SK-N-SH (cell line): ENCODE measurements around the gene RBSN. TPM values are rescaled to one million over a fixed set of nuclear protein-coding genes. Genes with fewer than 3 reads are reported as not detected.

Experiments used
- CTCF ChIA-PET: fragments of 300-600, 350-600 bp; formaldehyde crosslinking; extraction: SDS; loops from one replicate; lab custom pipeline; 2021; lab: Yijun Ruan, JAX
- POLR2A ChIA-PET: fragments of 350-600 bp; sonication (Branson Sonifier 250); formaldehyde crosslinking; extraction: SDS; loops from one replicate; lab custom pipeline; 2020; ENCODE audit warnings: antibody characterized with exemption, inconsistent platforms; lab: Yijun Ruan, JAX
- DNase-seq: peaks from one replicate; pipeline ENCODE4 v3.0.0; 2012
- H2AFZ ChIP-seq: fragments of 200-600 bp; sonication (generic); 2 replicates; pipeline ENCODE4 v1.8.1; 2016; ENCODE audit warnings: antibody characterized with exemption, mild to moderate bottlenecking, low read depth
- H3F3A ChIP-seq: fragments of 200-600 bp; sonication (generic); replicated peaks from 2 replicates; pipeline ENCODE3; 2016; ENCODE audit warnings: antibody characterized with exemption, mild to moderate bottlenecking; ENCODE audit not compliant: insufficient read depth
- H3K27ac ChIP-seq, 2 experiments: fragments of 200-500 bp in 1 of 2; fragments of 200-600 bp in 1 of 2; sonication (Bioruptor generic) in 1 of 2; sonication (generic), shearing (Covaris generic) in 1 of 2; 2 replicates each; pipeline versions ENCODE4 v1.5.1 to v1.6.1; 2014 to 2016; ENCODE audit warnings: low read depth in 2 of 2, inconsistent platforms in 1 of 2, low read length in 1 of 2, mild to moderate bottlenecking in 1 of 2, mixed read lengths in 1 of 2
- H3K27me3 ChIP-seq: fragments of 200-600 bp; sonication (generic), shearing (Covaris generic); 2 replicates; pipeline ENCODE4 v1.6.1; 2016; ENCODE audit warnings: mixed run types; ENCODE audit not compliant: insufficient read depth
- H3K36me3 ChIP-seq, 2 experiments: fragments of 200-500 bp in 1 of 2; fragments of 200-600 bp in 1 of 2; sonication (Bioruptor generic) in 1 of 2; sonication (generic) in 1 of 2; replicated peaks in 1 of 2; 2 replicates each; pipeline versions ENCODE3 to v1.5.1; 2014 to 2016; ENCODE audit warnings: low read length in 1 of 2, mild to moderate bottlenecking in 1 of 2; ENCODE audit not compliant: insufficient read depth in 2 of 2, control insufficient read depth in 1 of 2
- H3K4me1 ChIP-seq, 2 experiments: fragments of 200-500 bp in 1 of 2; fragments of 200-600 bp in 1 of 2; sonication (Bioruptor generic) in 1 of 2; sonication (generic), shearing (Covaris generic) in 1 of 2; 2 replicates each; pipeline versions ENCODE4 v1.5.1 to v1.6.1; 2014 to 2016; ENCODE audit warnings: low read depth in 1 of 2, low read length in 1 of 2, mixed run types in 1 of 2; ENCODE audit not compliant: insufficient read depth in 2 of 2, control insufficient read depth in 1 of 2
- H3K4me2 ChIP-seq: fragments of 200-600 bp; sonication (generic), shearing (Covaris generic); 2 replicates; pipeline ENCODE4 v1.6.1; 2017; ENCODE audit warnings: mixed run types
- H3K4me3 ChIP-seq, 2 experiments: fragments of 200-500 bp in 1 of 2; fragments of 200-600 bp in 1 of 2; sonication (Bioruptor generic) in 1 of 2; sonication (generic), shearing (Covaris generic) in 1 of 2; 2 replicates each; pipeline versions ENCODE4 v1.5.1 to v1.8.1; 2014 to 2016; ENCODE audit warnings: low read depth in 2 of 2, inconsistent platforms in 1 of 2, low read length in 1 of 2, mild to moderate bottlenecking in 1 of 2, mixed read lengths in 1 of 2, moderate library complexity in 1 of 2
- H3K79me2 ChIP-seq: fragments of 200-600 bp; sonication (generic); 2 replicates; pipeline ENCODE4 v1.8.1; 2017; ENCODE audit warnings: mild to moderate bottlenecking; ENCODE audit not compliant: insufficient read depth
- H3K9ac ChIP-seq: fragments of 200-600 bp; sonication (generic); 2 replicates; pipeline ENCODE4 v1.6.1; 2017; ENCODE audit warnings: mixed run types
- H3K9me2 ChIP-seq: fragments of 200-600 bp; sonication (generic); 2 replicates; pipeline ENCODE4 v1.6.1; 2017; ENCODE audit warnings: mixed run types
- H3K9me3 ChIP-seq: fragments of 200-600 bp; sonication (generic); 2 replicates; pipeline ENCODE4 v1.6.1; 2017; ENCODE audit warnings: mixed run types, mild to moderate bottlenecking, moderate library complexity
- H4K20me1 ChIP-seq: fragments of 200-600 bp; sonication (generic); 2 replicates; pipeline ENCODE4 v1.6.1; 2017; ENCODE audit warnings: mild to moderate bottlenecking, mixed run types; ENCODE audit not compliant: insufficient read depth
- EP300 ChIP-seq, 2 experiments: IDR thresholded peaks; 2 replicates each; pipeline versions ENCODE4 v1.4.0 to v1.6.1; 2012; ENCODE audit warnings: borderline replicate concordance in 1 of 2, low read depth in 1 of 2, low read length in 1 of 2
- FOSL2 ChIP-seq: IDR thresholded peaks from 2 replicates; pipeline ENCODE4 v1.4.0; 2012; ENCODE audit warnings: low read depth, mild to moderate bottlenecking, moderate library complexity, borderline replicate concordance
- FOXJ3 ChIP-seq: sonication (generic); formaldehyde crosslinking; IDR thresholded peaks from 2 replicates; pipeline ENCODE4 v1.5.1; 2020; ENCODE audit warnings: mild to moderate bottlenecking, missing genetic modification reagents
- GABPA ChIP-seq: IDR thresholded peaks from 2 replicates; pipeline ENCODE4 v1.4.0; 2012; ENCODE audit warnings: low read depth, mild to moderate bottlenecking
- MEF2A ChIP-seq: IDR thresholded peaks from 2 replicates; pipeline ENCODE4 v1.4.0; 2012; ENCODE audit warnings: low read depth, borderline replicate concordance
- RAD21 ChIP-seq: IDR thresholded peaks from 2 replicates; pipeline ENCODE4 v1.6.1; 2012; ENCODE audit warnings: mild to moderate bottlenecking, low read length
- RCOR1 ChIP-seq: fragments of 150-350 bp; IDR thresholded peaks from 2 replicates; pipeline ENCODE4 v1.6.1; 2017; ENCODE audit warnings: antibody characterized with exemption, low read length
- RXRA ChIP-seq: IDR thresholded peaks from 2 replicates; pipeline ENCODE4 v1.4.0; 2012; ENCODE audit warnings: low read depth, mild to moderate bottlenecking, borderline replicate concordance
- SIN3A ChIP-seq: IDR thresholded peaks from 2 replicates; pipeline ENCODE4 v1.6.1; 2012; ENCODE audit warnings: low read depth, mild to moderate bottlenecking, low read length, moderate library complexity, borderline replicate concordance
- SMC3 ChIP-seq: IDR thresholded peaks from 2 replicates; pipeline ENCODE4 v1.6.1; 2012; ENCODE audit warnings: low read depth, low read length, improper control_type of control experiment
- TCF12 ChIP-seq: IDR thresholded peaks from 2 replicates; pipeline ENCODE4 v1.4.0; 2012
- WGBS: methylation state at CpG from one replicate; pipeline ENCODE4 v1.1.6; 2017; ENCODE audit warnings: low lambda C conversion rate; 5-methylcytosine and 5-hydroxymethylcytosine counted together
- polyA plus RNA-seq, 3 experiments: library from polyadenylated mRNA; depleted of rRNA; stranded (reverse); fragments of >200 nt; gene quantifications; 2 replicates each; pipeline ENCODE4 v1.2.3, GENCODE V29; 2012
- TF ChIP-seq, protein P1 (sequence below): fragments of 150-350 bp; IDR thresholded peaks from 2 replicates; pipeline ENCODE4 v1.6.1; 2017; ENCODE audit warnings: antibody characterized with exemption, low read length, low read depth, borderline replicate concordance
- TF ChIP-seq, protein P2 (sequence below): IDR thresholded peaks from 2 replicates; pipeline ENCODE4 v1.6.1; 2012; ENCODE audit warnings: mild to moderate bottlenecking, low read depth, low read length, moderate library complexity

The RBSN gene
- polyA plus RNA-seq, 1 of the 3 experiments (the other 2 are of a cell fraction): 4.7 TPM

DNA sequence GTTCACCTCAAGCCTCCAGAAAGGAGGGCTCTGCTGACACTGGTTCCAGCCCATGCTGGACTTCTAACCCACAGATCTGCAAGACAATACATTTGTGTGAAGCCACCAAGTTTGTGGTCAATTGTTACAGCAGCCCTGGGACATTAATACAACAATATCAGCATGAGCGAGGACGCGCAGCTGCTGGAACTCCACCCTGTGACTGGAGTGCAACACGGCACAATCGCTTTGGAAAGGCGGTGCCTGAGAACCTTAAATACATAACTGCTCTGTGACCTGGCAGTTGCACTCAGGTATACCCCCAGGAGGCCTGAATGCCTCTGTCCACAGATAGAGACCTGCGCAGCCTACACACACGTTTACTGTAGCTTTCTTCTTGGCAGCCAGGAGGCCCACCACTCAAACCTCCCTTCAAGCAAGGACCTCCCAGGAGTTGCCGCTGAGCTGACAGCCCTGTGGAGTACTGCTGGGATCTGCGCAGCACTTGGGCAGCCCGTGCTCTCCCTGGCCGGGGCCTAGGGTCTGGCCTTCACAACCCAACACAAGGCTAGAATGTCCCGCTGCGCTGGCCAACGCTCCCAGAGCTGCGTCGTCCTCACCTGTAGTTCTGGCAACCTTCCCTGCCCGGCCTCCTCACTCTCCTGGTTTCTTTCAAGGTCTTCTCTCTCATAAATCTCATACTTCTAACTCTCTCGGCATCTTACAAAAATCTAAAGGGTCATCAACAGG is 42.1 kb downstream of the RBSN start:
- Histone ChIP-seq H3K9ac (no peak overlapping the region), H3K4me3 (no peak overlapping the region), H4K20me1 (0 out of 2 replicates have a peak, but pooled peaks cover under 1% of the 10 kb centered on the region), H2AFZ (no peak overlapping the region), H3K9me2 (no peaks in the 10 kb centered on the region), H3K4me1 (peaks cover 0 to 12% of the 10 kb centered on the region in 2 experiments; a peak in 1 of 4 replicates), H3K9me3 (no peaks in the 10 kb centered on the region), H3K4me2 (no peak overlapping the region), H3K79me2 (peaks cover 73% of the 10 kb centered on the region), H3K36me3 (peaks cover 15 to 39% of the 10 kb centered on the region in 2 experiments), H3K27ac (no peak overlapping the region), H3F3A (no peaks in the 10 kb centered on the region), H3K27me3 (no peaks in the 10 kb centered on the region)
- WGBS: 96% methylated on average over 16 of the region's 19 CpGs
- no peak for DNase-seq
- no peak for TF ChIP-seq MEF2A
- POLR2A ChIA-PET: no interaction called here
- CTCF ChIA-PET: interaction anchor here (1.2 kb wide), 1 partner anchor 131 kb away, joined by 4 read pairs; no protein-coding TSS in a partner anchor

DNA sequence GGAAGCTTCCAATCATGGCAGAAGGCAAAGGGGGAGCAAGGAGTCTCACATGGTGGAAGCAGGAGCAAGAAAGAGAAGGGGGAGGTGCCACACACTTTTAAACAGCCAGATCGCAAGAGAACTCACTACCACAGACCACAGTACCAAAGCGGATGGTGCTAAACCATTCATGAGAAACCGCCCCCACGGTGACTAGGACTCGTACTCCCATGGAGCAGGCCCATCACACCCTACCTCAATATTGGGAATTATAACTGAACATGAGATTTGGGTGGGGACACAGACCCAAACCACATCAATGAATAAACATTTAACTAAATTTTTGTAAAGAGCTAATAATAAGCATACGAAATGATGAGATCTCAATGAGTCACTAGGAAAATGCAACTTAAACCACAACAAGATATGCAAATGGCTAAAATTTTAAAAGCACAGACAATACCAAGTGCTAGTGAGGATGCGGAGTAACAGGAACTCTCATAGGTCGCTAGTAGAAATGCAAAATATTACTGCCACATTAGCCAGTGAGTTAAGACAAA is 43.9 kb downstream of the RBSN start:
- TF ChIP-seq, protein P1, sequence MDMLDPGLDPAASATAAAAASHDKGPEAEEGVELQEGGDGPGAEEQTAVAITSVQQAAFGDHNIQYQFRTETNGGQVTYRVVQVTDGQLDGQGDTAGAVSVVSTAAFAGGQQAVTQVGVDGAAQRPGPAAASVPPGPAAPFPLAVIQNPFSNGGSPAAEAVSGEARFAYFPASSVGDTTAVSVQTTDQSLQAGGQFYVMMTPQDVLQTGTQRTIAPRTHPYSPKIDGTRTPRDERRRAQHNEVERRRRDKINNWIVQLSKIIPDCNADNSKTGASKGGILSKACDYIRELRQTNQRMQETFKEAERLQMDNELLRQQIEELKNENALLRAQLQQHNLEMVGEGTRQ: no peak
- TF ChIP-seq RXRA: no peak
- no peak for TF ChIP-seq FOXJ3
- TF ChIP-seq RCOR1: no peak
- no peak for TF ChIP-seq TCF12
- no peak for TF ChIP-seq EP300 (IDR thresholded peaks at IDR 0.05; ENCODE audit: borderline replicate concordance in 1 of 2, low read depth in 1 of 2, low read length in 1 of 2)
- TF ChIP-seq GABPA: no peak
- no peak for TF ChIP-seq SIN3A
- no peak for TF ChIP-seq SMC3
- TF ChIP-seq, protein P2, sequence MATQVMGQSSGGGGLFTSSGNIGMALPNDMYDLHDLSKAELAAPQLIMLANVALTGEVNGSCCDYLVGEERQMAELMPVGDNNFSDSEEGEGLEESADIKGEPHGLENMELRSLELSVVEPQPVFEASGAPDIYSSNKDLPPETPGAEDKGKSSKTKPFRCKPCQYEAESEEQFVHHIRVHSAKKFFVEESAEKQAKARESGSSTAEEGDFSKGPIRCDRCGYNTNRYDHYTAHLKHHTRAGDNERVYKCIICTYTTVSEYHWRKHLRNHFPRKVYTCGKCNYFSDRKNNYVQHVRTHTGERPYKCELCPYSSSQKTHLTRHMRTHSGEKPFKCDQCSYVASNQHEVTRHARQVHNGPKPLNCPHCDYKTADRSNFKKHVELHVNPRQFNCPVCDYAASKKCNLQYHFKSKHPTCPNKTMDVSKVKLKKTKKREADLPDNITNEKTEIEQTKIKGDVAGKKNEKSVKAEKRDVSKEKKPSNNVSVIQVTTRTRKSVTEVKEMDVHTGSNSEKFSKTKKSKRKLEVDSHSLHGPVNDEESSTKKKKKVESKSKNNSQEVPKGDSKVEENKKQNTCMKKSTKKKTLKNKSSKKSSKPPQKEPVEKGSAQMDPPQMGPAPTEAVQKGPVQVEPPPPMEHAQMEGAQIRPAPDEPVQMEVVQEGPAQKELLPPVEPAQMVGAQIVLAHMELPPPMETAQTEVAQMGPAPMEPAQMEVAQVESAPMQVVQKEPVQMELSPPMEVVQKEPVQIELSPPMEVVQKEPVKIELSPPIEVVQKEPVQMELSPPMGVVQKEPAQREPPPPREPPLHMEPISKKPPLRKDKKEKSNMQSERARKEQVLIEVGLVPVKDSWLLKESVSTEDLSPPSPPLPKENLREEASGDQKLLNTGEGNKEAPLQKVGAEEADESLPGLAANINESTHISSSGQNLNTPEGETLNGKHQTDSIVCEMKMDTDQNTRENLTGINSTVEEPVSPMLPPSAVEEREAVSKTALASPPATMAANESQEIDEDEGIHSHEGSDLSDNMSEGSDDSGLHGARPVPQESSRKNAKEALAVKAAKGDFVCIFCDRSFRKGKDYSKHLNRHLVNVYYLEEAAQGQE: no peak
- TF ChIP-seq RAD21: no peak
- no peak for TF ChIP-seq FOSL2
- no peak for DNase-seq
- WGBS: 95% methylated on average over 8 of the region's 8 CpGs
- Histone ChIP-seq H3K9ac (no peak overlapping the region), H3K27ac (no peak overlapping the region), H3K4me2 (no peak overlapping the region), H3F3A (no peaks in the 10 kb centered on the region), H3K27me3 (no peaks in the 10 kb centered on the region), H2AFZ (no peak overlapping the region), H3K9me2 (no peaks in the 10 kb centered on the region), H3K4me3 (no peak overlapping the region), H3K36me3 (peaks cover 26 to 48% of the 10 kb centered on the region in 2 experiments), H4K20me1 (0 out of 2 replicates have a peak, but pooled peaks cover 10% of the 10 kb centered on the region), H3K79me2 (peaks cover 74% of the 10 kb centered on the region), H3K4me1 (peaks cover 0 to 15% of the 10 kb centered on the region in 2 experiments; a peak in 1 of 4 replicates), H3K9me3 (no peaks in the 10 kb centered on the region)
- CTCF ChIA-PET: interaction anchor here (0.7 to 1.9 kb wide), 2 partner anchors 129 to 134 kb away, joined by 3 to 5 read pairs; no protein-coding TSS in a partner anchor
- POLR2A ChIA-PET: no interaction called here
